ENCODE measurements around the gene GRB14. TPM values are rescaled to one million over a fixed set of nuclear protein-coding genes. Genes with fewer than 3 reads are reported as not detected.

The GRB14 gene
- total RNA-seq, 1 experiment from 2014 or later = 14.9 TPM

DNA sequence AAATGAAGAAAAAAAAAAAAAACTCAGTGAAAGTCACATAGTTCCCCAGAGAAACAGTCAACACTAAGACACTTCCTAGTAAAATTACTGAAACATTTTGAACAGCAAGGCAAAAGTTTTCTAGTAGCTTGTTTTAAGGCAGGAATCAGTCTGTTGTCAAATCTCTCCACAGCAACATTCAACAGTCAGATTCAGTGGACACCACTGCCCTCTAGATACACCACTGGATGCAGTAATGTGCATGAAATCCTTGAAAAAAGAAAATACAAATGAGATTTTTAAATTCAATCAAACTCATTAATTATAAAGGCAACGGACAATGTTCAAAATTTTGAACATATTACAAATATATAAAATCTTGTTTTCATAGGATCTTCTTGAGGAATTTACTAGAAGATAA lies 46.4 kb downstream of the GRB14 start (continued):
- no peak for TF ChIP-seq CREM (CRISPR knock-in tag; IDR thresholded peaks at IDR 0.05)
- TF ChIP-seq, protein P1, sequence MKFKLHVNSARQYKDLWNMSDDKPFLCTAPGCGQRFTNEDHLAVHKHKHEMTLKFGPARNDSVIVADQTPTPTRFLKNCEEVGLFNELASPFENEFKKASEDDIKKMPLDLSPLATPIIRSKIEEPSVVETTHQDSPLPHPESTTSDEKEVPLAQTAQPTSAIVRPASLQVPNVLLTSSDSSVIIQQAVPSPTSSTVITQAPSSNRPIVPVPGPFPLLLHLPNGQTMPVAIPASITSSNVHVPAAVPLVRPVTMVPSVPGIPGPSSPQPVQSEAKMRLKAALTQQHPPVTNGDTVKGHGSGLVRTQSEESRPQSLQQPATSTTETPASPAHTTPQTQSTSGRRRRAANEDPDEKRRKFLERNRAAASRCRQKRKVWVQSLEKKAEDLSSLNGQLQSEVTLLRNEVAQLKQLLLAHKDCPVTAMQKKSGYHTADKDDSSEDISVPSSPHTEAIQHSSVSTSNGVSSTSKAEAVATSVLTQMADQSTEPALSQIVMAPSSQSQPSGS (CRISPR knock-in tag; IDR thresholded peaks at IDR 0.05; ENCODE audit: borderline replicate concordance, low read depth) = no peak
- TF ChIP-seq SMAD4 (CRISPR knock-in tag; IDR thresholded peaks at IDR 0.05) = no peak
- TF ChIP-seq ZNF416 (CRISPR knock-in tag; IDR thresholded peaks at IDR 0.05) = no peak
- no peak for TF ChIP-seq ZNF232 (CRISPR knock-in tag; IDR thresholded peaks at IDR 0.05)
- TF ChIP-seq SOX15 (CRISPR knock-in tag; IDR thresholded peaks at IDR 0.05) = no peak
- no peak for TF ChIP-seq ETV6 (CRISPR knock-in tag; IDR thresholded peaks at IDR 0.05)

DNA sequence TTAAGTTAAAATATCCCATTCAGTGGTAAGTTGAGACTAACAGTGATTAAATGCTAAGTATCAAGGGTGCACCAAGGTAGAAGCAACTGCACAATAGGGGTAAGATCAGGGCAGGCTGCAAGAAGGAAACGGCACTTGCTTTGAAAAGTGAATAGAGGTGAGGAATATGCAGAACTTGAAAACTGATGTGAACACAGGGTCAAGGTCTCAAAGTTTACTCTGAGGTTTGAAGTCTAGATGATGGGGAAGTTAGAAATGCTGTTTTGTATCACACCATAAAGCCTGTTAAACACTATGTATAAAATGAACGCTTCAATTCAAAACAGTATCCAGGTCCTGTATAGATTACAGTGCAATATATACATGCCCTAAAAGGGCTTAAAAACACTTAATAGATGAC lies 50.8 kb downstream of the GRB14 start:
- CTCF ChIA-PET = no interaction called here

DNA sequence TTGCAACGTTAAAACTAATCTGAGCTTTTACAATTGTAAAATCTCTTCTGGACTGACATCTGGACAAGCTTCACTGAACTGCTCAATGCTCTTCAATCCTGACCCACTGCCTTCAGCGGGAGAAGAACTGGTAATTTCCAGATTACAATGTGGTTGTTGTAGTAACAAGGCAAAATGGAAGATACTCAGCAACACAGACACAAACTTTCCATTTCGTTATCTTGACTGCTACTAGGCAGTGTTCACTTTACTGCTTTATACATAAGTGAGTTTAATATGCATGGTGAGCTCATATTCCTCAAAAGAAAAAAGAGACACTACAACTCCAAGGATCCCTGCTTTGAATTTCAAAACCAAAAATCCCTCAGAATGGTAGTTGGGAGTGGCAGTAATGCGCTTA lies 51.9 kb downstream of the GRB14 start:
- H3K36me3 Mint-ChIP-seq = no peaks in the 10 kb centered on the region
- H3K9me3 Mint-ChIP-seq = no peaks in the 10 kb centered on the region
- H3K4me1 Mint-ChIP-seq = peaks cover 10% of the 10 kb centered on the region; the same call in 1 of the 2 replicates
- POLR2A ChIA-PET = no interaction called here
- no peak overlapping the region for H3K4me3 Mint-ChIP-seq
- H3K27ac Mint-ChIP-seq = peak overlapping the region; percentile 41
- ATAC-seq (no peak), DNase-seq (ENCODE audit: low spot score) (no peak)
- H3K27me3 Mint-ChIP-seq (ENCODE audit: low read depth) = no peaks in the 10 kb centered on the region
- CTCF ChIA-PET = interaction anchor here (0.5 to 1.3 kb wide), 3 partner anchors 9 to 272 kb away, joined by 3 to 7 read pairs (median 4); partner anchors contain the start of gene COBLL1
- TF ChIP-seq, protein P2, sequence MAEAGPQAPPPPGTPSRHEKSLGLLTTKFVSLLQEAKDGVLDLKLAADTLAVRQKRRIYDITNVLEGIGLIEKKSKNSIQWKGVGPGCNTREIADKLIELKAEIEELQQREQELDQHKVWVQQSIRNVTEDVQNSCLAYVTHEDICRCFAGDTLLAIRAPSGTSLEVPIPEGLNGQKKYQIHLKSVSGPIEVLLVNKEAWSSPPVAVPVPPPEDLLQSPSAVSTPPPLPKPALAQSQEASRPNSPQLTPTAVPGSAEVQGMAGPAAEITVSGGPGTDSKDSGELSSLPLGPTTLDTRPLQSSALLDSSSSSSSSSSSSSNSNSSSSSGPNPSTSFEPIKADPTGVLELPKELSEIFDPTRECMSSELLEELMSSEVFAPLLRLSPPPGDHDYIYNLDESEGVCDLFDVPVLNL (CRISPR knock-in tag; IDR thresholded peaks at IDR 0.05; ENCODE audit: borderline replicate concordance, low read depth) = no peak
- TF ChIP-seq ESRRA (CRISPR knock-in tag; IDR thresholded peaks at IDR 0.05; ENCODE audit: borderline replicate concordance) (no peak), TCF7 (CRISPR knock-in tag; IDR thresholded peaks at IDR 0.05; ENCODE audit: low read depth) (no peak), MXD4 (CRISPR knock-in tag; IDR thresholded peaks at IDR 0.05; ENCODE audit: borderline replicate concordance) (no peak), ZNF138 (CRISPR knock-in tag; conservative IDR thresholded peaks at IDR 0.05) (no peak), CBFB (CRISPR knock-in tag; IDR thresholded peaks at IDR 0.05; ENCODE audit: low read depth) (no peak), FOXP1 (CRISPR knock-in tag; IDR thresholded peaks at IDR 0.05; ENCODE audit: borderline replicate concordance) (no peak), SP1 (CRISPR knock-in tag; conservative IDR thresholded peaks at IDR 0.05) (no peak), ZNF121 (CRISPR knock-in tag; IDR thresholded peaks at IDR 0.05) (no peak), ZNF232 (CRISPR knock-in tag; IDR thresholded peaks at IDR 0.05) (no peak), JUN (CRISPR knock-in tag; IDR thresholded peaks at IDR 0.05) (no peak), ATF1 (CRISPR knock-in tag; IDR thresholded peaks at IDR 0.05) (no peak), ZNF263 (CRISPR knock-in tag; IDR thresholded peaks at IDR 0.05; ENCODE audit: low read depth) (no peak)
- TF ChIP-seq, protein P3, sequence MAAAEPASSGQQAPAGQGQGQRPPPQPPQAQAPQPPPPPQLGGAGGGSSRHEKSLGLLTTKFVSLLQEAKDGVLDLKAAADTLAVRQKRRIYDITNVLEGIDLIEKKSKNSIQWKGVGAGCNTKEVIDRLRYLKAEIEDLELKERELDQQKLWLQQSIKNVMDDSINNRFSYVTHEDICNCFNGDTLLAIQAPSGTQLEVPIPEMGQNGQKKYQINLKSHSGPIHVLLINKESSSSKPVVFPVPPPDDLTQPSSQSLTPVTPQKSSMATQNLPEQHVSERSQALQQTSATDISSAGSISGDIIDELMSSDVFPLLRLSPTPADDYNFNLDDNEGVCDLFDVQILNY (CRISPR knock-in tag; IDR thresholded peaks at IDR 0.05) = no peak
- TF ChIP-seq, protein P4, sequence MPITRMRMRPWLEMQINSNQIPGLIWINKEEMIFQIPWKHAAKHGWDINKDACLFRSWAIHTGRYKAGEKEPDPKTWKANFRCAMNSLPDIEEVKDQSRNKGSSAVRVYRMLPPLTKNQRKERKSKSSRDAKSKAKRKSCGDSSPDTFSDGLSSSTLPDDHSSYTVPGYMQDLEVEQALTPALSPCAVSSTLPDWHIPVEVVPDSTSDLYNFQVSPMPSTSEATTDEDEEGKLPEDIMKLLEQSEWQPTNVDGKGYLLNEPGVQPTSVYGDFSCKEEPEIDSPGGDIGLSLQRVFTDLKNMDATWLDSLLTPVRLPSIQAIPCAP (CRISPR knock-in tag; IDR thresholded peaks at IDR 0.05) = no peak
- TF ChIP-seq, protein P5, sequence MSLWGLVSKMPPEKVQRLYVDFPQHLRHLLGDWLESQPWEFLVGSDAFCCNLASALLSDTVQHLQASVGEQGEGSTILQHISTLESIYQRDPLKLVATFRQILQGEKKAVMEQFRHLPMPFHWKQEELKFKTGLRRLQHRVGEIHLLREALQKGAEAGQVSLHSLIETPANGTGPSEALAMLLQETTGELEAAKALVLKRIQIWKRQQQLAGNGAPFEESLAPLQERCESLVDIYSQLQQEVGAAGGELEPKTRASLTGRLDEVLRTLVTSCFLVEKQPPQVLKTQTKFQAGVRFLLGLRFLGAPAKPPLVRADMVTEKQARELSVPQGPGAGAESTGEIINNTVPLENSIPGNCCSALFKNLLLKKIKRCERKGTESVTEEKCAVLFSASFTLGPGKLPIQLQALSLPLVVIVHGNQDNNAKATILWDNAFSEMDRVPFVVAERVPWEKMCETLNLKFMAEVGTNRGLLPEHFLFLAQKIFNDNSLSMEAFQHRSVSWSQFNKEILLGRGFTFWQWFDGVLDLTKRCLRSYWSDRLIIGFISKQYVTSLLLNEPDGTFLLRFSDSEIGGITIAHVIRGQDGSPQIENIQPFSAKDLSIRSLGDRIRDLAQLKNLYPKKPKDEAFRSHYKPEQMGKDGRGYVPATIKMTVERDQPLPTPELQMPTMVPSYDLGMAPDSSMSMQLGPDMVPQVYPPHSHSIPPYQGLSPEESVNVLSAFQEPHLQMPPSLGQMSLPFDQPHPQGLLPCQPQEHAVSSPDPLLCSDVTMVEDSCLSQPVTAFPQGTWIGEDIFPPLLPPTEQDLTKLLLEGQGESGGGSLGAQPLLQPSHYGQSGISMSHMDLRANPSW (CRISPR knock-in tag; conservative IDR thresholded peaks at IDR 0.05; ENCODE audit: low read depth) = no peak
- TF ChIP-seq, protein P6, sequence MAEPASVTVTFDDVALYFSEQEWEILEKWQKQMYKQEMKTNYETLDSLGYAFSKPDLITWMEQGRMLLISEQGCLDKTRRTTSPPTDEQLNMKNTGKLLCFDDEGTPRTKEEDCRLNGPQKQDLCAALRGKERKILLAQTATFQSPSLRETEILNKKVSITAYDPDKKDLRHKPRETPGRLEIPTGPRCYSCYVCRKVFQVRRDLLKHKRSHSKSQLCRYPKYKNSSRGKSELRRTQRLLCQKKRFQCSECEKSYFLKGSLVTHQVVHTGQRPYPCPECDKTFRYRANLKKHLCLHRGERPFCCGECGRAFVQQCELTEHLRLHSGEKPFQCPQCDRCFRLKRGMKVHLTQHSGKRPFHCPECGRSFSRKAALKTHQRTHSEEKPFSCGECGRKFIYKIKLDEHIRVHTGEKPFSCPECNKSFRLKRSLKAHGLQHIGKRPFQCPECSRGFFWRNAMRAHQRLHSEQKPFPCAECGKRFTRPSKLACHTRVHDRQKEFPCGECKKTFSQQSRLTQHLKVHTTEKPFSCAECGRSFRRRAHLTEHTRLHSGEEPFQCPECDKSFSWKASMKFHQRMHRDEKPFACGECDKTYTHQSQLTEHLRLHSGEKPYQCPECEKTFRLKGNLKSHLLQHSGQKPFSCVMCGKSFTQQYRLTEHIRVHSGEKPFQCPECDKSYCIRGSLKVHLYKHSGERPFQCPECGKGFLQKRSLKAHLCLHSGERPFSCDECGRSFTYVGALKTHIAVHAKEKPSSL (CRISPR knock-in tag; conservative IDR thresholded peaks at IDR 0.05) = no peak

More for the DNA sequence above, 50.8 kb downstream of the GRB14 start:
- DNase-seq (ENCODE audit: low spot score) = no peak
- ATAC-seq = no peak
- no peak overlapping the region for H3K4me3 Mint-ChIP-seq
- H3K27ac Mint-ChIP-seq = no peak overlapping the region
- TF ChIP-seq, protein P7, sequence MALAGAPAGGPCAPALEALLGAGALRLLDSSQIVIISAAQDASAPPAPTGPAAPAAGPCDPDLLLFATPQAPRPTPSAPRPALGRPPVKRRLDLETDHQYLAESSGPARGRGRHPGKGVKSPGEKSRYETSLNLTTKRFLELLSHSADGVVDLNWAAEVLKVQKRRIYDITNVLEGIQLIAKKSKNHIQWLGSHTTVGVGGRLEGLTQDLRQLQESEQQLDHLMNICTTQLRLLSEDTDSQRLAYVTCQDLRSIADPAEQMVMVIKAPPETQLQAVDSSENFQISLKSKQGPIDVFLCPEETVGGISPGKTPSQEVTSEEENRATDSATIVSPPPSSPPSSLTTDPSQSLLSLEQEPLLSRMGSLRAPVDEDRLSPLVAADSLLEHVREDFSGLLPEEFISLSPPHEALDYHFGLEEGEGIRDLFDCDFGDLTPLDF (CRISPR knock-in tag; IDR thresholded peaks at IDR 0.05) = no peak
- TF ChIP-seq SMAD3 (CRISPR knock-in tag; IDR thresholded peaks at IDR 0.05; ENCODE audit: borderline replicate concordance) = no peak
- no peak for TF ChIP-seq ZNF423 (CRISPR knock-in tag; IDR thresholded peaks at IDR 0.05)
- H3K9me3 Mint-ChIP-seq = no peaks in the 10 kb centered on the region
- peaks cover 10% of the 10 kb centered on the region; the same call in 1 of the 2 replicates for H3K4me1 Mint-ChIP-seq
- POLR2A ChIA-PET = no interaction called here
- no peaks in the 10 kb centered on the region for H3K27me3 Mint-ChIP-seq (ENCODE audit: low read depth)
- no peaks in the 10 kb centered on the region for H3K36me3 Mint-ChIP-seq
